Panc1 (cell line): ENCODE data around the gene INF2. TPM values are rescaled to one million over a fixed set of nuclear protein-coding genes. Genes with fewer than 3 reads are reported as not detected.

Experiments
- ATAC-seq: fragments of 200-7000 bp; cut with Tn5 transposase; 2 replicates; pipeline ENCODE4 v1.9.1; 2020; ENCODE audit warnings: mild to moderate bottlenecking, moderate library complexity
- BruUV-seq: library from RNA; stranded (reverse); fragments of 400-500 nt; replicated peaks from 2 replicates; lab custom pipeline; 2021; lab: Mats Ljungman, UMichigan
- CTCF ChIA-PET: fragments of 300-600 bp; sonication (Branson Sonifier 250); formaldehyde crosslinking; loops from one replicate; lab custom pipeline; 2022; ENCODE audit warnings: antibody characterized with exemption; lab: Charles Lee
- POLR2A ChIA-PET: fragments of 300-600 bp; sonication (Branson Sonifier 250); formaldehyde crosslinking; loops from one replicate; lab custom pipeline; 2022; ENCODE audit warnings: antibody characterized with exemption; lab: Charles Lee
- DNase-seq: peaks from one replicate; pipeline ENCODE4 v3.0.0-alpha.2; 2010; ENCODE audit warnings: low read depth, low spot score
- H3K27ac ChIP-seq: 2 replicates; pipeline ENCODE4 v1.5.1; 2011; ENCODE audit warnings: mild to moderate bottlenecking, low read length, inconsistent platforms
- H3K27me3 ChIP-seq: fragments of 200-500 bp; sonication (Bioruptor generic); 2 replicates; pipeline ENCODE4 v1.6.0; 2014; ENCODE audit warnings: low read length, inconsistent platforms; ENCODE audit not compliant: control insufficient read depth, insufficient read depth
- H3K36me3 ChIP-seq: fragments of 200-500 bp; sonication (Bioruptor generic); 2 replicates; pipeline ENCODE4 v1.5.1; 2014; ENCODE audit warnings: inconsistent platforms, mild to moderate bottlenecking, low read length, moderate library complexity; ENCODE audit not compliant: control insufficient read depth, insufficient read depth
- H3K4me1 ChIP-seq: 2 replicates; pipeline ENCODE4 v1.5.1; 2011; ENCODE audit warnings: inconsistent platforms, mild to moderate bottlenecking, low read length, moderate library complexity; ENCODE audit not compliant: control insufficient read depth, insufficient read depth
- H3K4me3 ChIP-seq, 2 experiments: 2 replicates each; pipeline ENCODE4 v1.5.1; 2011 to 2012; ENCODE audit warnings: low read depth in 2 of 2, low read length in 2 of 2, mild to moderate bottlenecking in 2 of 2, inconsistent platforms in 1 of 2, moderate library complexity in 1 of 2
- H3K9me3 ChIP-seq: fragments of 200-500 bp; sonication (Bioruptor generic); 2 replicates; pipeline ENCODE4 v1.5.1; 2014; ENCODE audit warnings: low read depth, mild to moderate bottlenecking, inconsistent platforms, low read length, moderate library complexity; ENCODE audit not compliant: control insufficient read depth, insufficient read depth
- POLR2AphosphoS5 ChIP-seq: IDR thresholded peaks from 2 replicates; pipeline ENCODE4 v1.6.1; 2012; ENCODE audit warnings: mild to moderate bottlenecking, low read depth, low read length, moderate library complexity
- SIN3A ChIP-seq: IDR thresholded peaks from 2 replicates; pipeline ENCODE4 v1.6.1; 2012; ENCODE audit warnings: low read depth, mild to moderate bottlenecking, low read length, moderate library complexity, borderline replicate concordance; ENCODE audit not compliant: insufficient read depth
- TCF7L2 ChIP-seq: IDR thresholded peaks from 2 replicates; pipeline ENCODE4 v1.6.1; 2011; ENCODE audit warnings: mild to moderate bottlenecking, low read depth, low read length, inconsistent platforms
- in situ Hi-C: cut with HindIII; loops from 2 replicates; pipeline ENCODE4 v1.10.0; 2016; ENCODE audit warnings: low sequenced_read_pairs, low pct_unique_long_range_greater_than_20kb
- intact Hi-C: fragments of 100-400 bp; cut with micrococcal nuclease; formaldehyde crosslinking; loops from one replicate; pipeline ENCODE4 v1.10.0; 2022; ENCODE audit not compliant: unreplicated experiment
- total RNA-seq: library from RNA; stranded (reverse); gene quantifications from one replicate; pipeline ENCODE4 v1.2.1, GENCODE V29; 2021; ENCODE audit not compliant: unreplicated experiment
- TF ChIP-seq, protein P1 (sequence below): fragments of 450-650 bp; IDR thresholded peaks from 2 replicates; pipeline ENCODE4 v1.5.1; 2017; ENCODE audit warnings: mild to moderate bottlenecking
- TF ChIP-seq, protein P2 (sequence below), 2 experiments: IDR thresholded peaks; 2 replicates each; pipeline ENCODE4 v1.6.1; 2011 to 2012; ENCODE audit warnings: low read depth in 2 of 2, control low read depth in 1 of 2, low read length in 1 of 2, mild to moderate bottlenecking in 1 of 2, moderate library complexity in 1 of 2; ENCODE audit not compliant: insufficient read depth in 1 of 2

Gene INF2
- total RNA-seq, 1 experiment from 2014 or later, result 195 TPM

DNA sequence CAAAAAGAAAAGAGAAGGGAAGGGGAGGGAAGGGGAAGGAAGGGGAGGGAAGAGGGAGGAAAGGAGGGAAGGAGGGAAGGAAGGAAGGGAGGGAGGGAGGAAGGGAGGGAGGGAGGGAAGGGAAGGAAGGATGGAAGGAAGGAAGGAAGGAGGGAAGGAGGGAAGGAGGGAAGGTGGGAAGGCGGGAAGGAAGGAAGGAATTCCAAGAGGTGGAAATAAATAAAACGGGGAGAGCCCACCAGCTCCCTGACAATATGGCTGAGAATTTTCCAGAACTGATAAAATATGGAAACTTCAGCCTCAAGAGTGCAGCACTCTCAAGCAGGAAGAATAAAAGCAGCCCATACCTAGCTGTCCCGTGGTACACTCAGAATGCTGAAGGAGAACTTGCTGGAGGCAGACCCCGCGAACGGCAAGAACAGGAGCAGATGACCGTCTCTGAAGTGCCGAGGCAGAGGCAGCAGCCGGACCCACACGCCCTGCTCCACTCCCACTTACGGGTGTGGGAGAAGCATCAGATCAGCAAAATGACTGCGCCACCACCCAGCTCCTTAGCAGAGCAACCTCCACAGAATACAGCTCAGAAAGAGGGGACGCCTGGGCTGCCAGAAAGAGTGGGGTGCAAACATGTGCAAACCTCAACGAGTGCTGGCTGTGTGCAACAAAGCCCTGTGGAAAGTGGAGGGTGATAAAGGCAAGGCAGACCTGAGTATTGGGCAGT lies 34.1 kb upstream of the INF2 start:
- no peaks in the 10 kb centered on the region for H3K36me3 ChIP-seq
- CTCF ChIA-PET, result no interaction called here
- in situ Hi-C loops (no loop called here), intact Hi-C loops (no loop called here)
- no peak overlapping the region for H3K27ac ChIP-seq
- no peaks in the 10 kb centered on the region for H3K27me3 ChIP-seq
- ATAC-seq (no peak), DNase-seq (no peak)
- POLR2A ChIA-PET, result no interaction called here
- no TSS peak for BruUV-seq
- TF ChIP-seq, protein P1, sequence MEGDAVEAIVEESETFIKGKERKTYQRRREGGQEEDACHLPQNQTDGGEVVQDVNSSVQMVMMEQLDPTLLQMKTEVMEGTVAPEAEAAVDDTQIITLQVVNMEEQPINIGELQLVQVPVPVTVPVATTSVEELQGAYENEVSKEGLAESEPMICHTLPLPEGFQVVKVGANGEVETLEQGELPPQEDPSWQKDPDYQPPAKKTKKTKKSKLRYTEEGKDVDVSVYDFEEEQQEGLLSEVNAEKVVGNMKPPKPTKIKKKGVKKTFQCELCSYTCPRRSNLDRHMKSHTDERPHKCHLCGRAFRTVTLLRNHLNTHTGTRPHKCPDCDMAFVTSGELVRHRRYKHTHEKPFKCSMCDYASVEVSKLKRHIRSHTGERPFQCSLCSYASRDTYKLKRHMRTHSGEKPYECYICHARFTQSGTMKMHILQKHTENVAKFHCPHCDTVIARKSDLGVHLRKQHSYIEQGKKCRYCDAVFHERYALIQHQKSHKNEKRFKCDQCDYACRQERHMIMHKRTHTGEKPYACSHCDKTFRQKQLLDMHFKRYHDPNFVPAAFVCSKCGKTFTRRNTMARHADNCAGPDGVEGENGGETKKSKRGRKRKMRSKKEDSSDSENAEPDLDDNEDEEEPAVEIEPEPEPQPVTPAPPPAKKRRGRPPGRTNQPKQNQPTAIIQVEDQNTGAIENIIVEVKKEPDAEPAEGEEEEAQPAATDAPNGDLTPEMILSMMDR, result no peak
- TF ChIP-seq POLR2AphosphoS5 (no peak), TCF7L2 (no peak), SIN3A (no peak)
- TF ChIP-seq, protein P2, sequence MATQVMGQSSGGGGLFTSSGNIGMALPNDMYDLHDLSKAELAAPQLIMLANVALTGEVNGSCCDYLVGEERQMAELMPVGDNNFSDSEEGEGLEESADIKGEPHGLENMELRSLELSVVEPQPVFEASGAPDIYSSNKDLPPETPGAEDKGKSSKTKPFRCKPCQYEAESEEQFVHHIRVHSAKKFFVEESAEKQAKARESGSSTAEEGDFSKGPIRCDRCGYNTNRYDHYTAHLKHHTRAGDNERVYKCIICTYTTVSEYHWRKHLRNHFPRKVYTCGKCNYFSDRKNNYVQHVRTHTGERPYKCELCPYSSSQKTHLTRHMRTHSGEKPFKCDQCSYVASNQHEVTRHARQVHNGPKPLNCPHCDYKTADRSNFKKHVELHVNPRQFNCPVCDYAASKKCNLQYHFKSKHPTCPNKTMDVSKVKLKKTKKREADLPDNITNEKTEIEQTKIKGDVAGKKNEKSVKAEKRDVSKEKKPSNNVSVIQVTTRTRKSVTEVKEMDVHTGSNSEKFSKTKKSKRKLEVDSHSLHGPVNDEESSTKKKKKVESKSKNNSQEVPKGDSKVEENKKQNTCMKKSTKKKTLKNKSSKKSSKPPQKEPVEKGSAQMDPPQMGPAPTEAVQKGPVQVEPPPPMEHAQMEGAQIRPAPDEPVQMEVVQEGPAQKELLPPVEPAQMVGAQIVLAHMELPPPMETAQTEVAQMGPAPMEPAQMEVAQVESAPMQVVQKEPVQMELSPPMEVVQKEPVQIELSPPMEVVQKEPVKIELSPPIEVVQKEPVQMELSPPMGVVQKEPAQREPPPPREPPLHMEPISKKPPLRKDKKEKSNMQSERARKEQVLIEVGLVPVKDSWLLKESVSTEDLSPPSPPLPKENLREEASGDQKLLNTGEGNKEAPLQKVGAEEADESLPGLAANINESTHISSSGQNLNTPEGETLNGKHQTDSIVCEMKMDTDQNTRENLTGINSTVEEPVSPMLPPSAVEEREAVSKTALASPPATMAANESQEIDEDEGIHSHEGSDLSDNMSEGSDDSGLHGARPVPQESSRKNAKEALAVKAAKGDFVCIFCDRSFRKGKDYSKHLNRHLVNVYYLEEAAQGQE (IDR thresholded peaks at IDR 0.05; ENCODE audit: insufficient read depth in 1 of 2, low read depth in 2 of 2, low read length in 1 of 2), result no peak
- H3K4me3 ChIP-seq, result no peak overlapping the region
- H3K4me1 ChIP-seq, result peaks cover 8% of the 10 kb centered on the region
- peaks cover 3% of the 10 kb centered on the region; the same call in 1 of the 2 replicates for H3K9me3 ChIP-seq

DNA sequence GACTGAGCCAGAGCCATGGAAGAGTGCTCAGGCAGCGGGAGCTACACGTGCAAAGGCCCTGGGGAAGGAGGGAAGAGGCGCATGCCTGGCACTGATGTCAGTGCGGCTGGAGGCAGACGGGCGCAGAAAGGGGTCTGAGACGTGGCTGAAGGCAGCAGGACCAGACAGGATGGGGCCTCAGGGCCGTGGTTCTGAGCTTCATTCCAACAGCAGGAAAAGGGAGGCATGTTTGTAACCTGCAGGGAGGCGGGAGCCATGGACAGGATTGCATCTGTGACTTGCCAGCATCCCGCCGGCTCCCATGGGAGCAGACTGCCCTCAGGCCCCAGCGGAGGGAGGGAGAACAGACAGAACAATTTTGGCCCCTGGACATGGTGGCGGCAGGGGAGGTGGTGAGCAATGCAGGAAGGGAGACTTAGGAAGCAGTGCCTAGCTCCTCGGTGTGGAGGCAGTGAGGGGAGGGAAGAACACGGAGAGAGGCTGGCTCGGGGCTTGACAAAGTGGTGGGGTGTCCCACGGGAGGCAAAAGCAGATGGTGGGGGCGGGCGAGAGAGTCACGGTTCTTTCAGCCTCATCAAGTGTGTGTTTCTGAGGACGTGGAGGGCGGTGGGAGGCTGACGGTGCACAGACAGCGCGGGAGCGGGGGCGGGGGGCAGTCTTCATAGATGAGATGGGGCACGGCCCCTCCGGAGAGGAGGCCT lies 33.3 kb upstream of the INF2 start:
- DNase-seq (no peak), ATAC-seq (no peak)
- ChIA-PET POLR2A (no interaction called here), CTCF (no interaction called here)
- no peaks in the 10 kb centered on the region for H3K36me3 ChIP-seq
- peaks cover 3% of the 10 kb centered on the region for H3K4me1 ChIP-seq
- TF ChIP-seq, protein P2 (IDR thresholded peaks at IDR 0.05; ENCODE audit: insufficient read depth in 1 of 2, low read depth in 2 of 2, low read length in 1 of 2), result no peak
- TF ChIP-seq, protein P1, result no peak
- no peak for TF ChIP-seq SIN3A
- no peak for TF ChIP-seq TCF7L2
- no peak for TF ChIP-seq POLR2AphosphoS5
- peaks cover 3% of the 10 kb centered on the region; the same call in 1 of the 2 replicates for H3K9me3 ChIP-seq
- in situ Hi-C loops (no loop called here), intact Hi-C loops (no loop called here)
- no TSS peak for BruUV-seq
- H3K4me3 ChIP-seq, result no peak overlapping the region
- H3K27ac ChIP-seq, result no peak overlapping the region
- H3K27me3 ChIP-seq, result no peaks in the 10 kb centered on the region
